ENCODE results near the gene SIRT3. TPM values are rescaled to one million over a fixed set of nuclear protein-coding genes. Genes with fewer than 3 reads are reported as not detected.

SIRT3 gene
- total RNA-seq, 1 donor from 2014 or later: 22.4 TPM

DNA sequence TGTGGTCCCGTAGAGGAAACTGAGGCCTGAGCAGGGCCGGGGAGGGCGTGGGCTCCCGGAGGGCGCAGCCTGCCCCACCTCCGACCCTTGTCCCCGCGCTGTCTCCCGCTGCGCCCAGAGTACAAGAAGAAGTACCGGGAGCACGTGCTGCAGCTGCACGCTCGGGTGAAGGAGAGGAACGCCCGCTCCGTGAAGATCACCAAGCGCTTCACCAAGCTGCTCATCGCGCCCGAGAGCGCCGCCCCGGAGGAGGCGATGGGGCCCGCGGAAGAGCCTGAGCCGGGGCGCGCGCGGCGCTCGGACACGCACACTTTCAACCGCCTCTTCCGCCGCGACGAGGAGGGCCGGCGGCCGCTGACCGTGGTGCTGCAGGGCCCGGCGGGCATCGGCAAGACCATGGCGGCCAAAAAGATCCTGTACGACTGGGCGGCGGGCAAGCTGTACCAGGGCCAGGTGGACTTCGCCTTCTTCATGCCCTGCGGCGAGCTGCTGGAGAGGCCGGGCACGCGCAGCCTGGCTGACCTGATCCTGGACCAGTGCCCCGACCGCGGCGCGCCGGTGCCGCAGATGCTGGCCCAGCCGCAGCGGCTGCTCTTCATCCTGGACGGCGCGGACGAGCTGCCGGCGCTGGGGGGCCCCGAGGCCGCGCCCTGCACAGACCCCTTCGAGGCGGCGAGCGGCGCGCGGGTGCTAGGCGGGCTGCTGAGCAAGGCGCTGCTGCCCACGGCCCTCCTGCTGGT lies 44.0 kb upstream of the SIRT3 start:
- no peaks in the 10 kb centered on the region for H3F3A ChIP-seq (ENCODE audit: low read depth)
- peaks cover 16% of the 10 kb centered on the region for H3K4me1 Mint-ChIP-seq
- no peaks in the 10 kb centered on the region for H3K36me3 Mint-ChIP-seq
- H3K27me3 ChIP-seq: peaks cover 8% of the 10 kb centered on the region
- no peak overlapping the region for H3K4me2 ChIP-seq
- peaks cover 17% of the 10 kb centered on the region for H3K27me3 Mint-ChIP-seq (ENCODE audit: insufficient read depth, low read depth)
- H3K36me3 ChIP-seq: no peaks in the 10 kb centered on the region
- H4K20me1 ChIP-seq (ENCODE audit: low read depth): no peaks in the 10 kb centered on the region
- H3K9me3 Mint-ChIP-seq: peaks cover 7% of the 10 kb centered on the region
- H3K79me2 ChIP-seq (ENCODE audit: low read depth): no peaks in the 10 kb centered on the region
- H3K27ac Mint-ChIP-seq: no peak overlapping the region
- no peak overlapping the region for H3K27ac ChIP-seq
- H3K4me3 Mint-ChIP-seq: no peak overlapping the region
- no peak overlapping the region for H2AFZ ChIP-seq (replicated peaks)
- H3K9ac ChIP-seq: no peak overlapping the region
- DNase-seq (ENCODE audit: low spot score): no peak
- H3K4me3 ChIP-seq: no peak overlapping the region
- TF ChIP-seq, protein P1, sequence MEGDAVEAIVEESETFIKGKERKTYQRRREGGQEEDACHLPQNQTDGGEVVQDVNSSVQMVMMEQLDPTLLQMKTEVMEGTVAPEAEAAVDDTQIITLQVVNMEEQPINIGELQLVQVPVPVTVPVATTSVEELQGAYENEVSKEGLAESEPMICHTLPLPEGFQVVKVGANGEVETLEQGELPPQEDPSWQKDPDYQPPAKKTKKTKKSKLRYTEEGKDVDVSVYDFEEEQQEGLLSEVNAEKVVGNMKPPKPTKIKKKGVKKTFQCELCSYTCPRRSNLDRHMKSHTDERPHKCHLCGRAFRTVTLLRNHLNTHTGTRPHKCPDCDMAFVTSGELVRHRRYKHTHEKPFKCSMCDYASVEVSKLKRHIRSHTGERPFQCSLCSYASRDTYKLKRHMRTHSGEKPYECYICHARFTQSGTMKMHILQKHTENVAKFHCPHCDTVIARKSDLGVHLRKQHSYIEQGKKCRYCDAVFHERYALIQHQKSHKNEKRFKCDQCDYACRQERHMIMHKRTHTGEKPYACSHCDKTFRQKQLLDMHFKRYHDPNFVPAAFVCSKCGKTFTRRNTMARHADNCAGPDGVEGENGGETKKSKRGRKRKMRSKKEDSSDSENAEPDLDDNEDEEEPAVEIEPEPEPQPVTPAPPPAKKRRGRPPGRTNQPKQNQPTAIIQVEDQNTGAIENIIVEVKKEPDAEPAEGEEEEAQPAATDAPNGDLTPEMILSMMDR (IDR thresholded peaks at IDR 0.05): no peak
- TF ChIP-seq EZH2phosphoT487 (IDR thresholded peaks at IDR 0.05) (no peak), EZH2 (IDR thresholded peaks at IDR 0.05) (no peak)
- peaks cover 4% of the 10 kb centered on the region for H3K4me1 ChIP-seq
- no peaks in the 10 kb centered on the region for H3K9me3 ChIP-seq (ENCODE audit: low read depth)

DNA sequence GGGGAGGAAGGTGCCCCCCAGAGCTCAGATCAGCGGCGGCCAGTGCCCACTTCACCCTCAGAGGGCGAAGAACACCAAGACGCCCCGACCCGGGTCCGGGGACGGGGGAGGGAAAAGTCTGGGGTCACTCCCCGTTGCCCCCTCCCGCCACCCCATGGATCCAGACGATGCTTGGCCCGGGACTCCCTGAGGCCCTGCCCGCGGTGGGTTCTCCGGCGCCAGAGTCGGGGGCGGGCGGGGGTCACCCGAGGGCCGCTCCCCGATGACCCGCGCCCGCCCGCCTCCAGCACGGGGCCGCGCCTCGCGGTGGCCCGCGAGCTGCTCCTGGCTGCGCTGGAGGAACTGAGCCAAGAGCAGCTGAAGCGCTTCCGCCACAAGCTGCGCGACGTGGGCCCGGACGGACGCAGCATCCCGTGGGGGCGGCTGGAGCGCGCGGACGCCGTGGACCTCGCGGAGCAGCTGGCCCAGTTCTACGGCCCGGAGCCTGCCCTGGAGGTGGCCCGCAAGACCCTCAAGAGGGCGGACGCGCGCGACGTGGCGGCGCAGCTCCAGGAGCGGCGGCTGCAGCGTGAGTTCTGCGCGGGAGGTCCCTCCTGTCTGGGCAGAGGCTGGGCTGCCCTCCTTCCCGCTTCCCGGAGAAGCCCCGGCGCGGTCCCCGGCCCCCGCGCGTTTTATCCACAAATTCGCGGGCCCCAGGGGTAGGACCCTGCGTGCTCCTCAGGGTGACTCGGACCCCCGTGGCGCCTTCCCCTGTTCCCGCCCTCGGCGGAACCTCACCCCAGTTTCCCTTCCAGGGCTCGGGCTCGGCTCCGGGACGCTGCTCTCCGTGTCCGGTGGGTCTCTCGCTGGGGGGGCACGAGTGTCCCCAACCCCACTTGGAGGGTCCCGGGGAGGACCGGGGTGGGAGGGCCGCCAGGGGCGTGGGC lies 43.2 kb upstream of the SIRT3 start:
- H3K27ac ChIP-seq: no peak overlapping the region
- H4K20me1 ChIP-seq (ENCODE audit: low read depth): no peaks in the 10 kb centered on the region
- TF ChIP-seq, protein P1 (IDR thresholded peaks at IDR 0.05): no peak
- no peak for TF ChIP-seq EZH2 (IDR thresholded peaks at IDR 0.05)
- TF ChIP-seq EZH2phosphoT487 (IDR thresholded peaks at IDR 0.05): no peak
- H2AFZ ChIP-seq (replicated peaks): no peak overlapping the region
- H3K36me3 ChIP-seq: no peaks in the 10 kb centered on the region
- H3K9me3 Mint-ChIP-seq: peaks cover 7% of the 10 kb centered on the region
- H3K4me3 Mint-ChIP-seq: peak overlapping the region; percentile 24
- DNase-seq (ENCODE audit: low spot score): no peak
- no peak overlapping the region for H3K4me3 ChIP-seq
- no peaks in the 10 kb centered on the region for H3F3A ChIP-seq (ENCODE audit: low read depth)
- H3K79me2 ChIP-seq (ENCODE audit: low read depth): no peaks in the 10 kb centered on the region
- H3K27ac Mint-ChIP-seq: no peak overlapping the region
- peaks cover 16% of the 10 kb centered on the region for H3K4me1 Mint-ChIP-seq
- no peak overlapping the region for H3K4me2 ChIP-seq
- no peaks in the 10 kb centered on the region for H3K9me3 ChIP-seq (ENCODE audit: low read depth)
- peaks cover 15% of the 10 kb centered on the region for H3K27me3 Mint-ChIP-seq (ENCODE audit: insufficient read depth, low read depth)
- no peak overlapping the region for H3K9ac ChIP-seq
- peaks cover 4% of the 10 kb centered on the region for H3K4me1 ChIP-seq
- no peaks in the 10 kb centered on the region for H3K36me3 Mint-ChIP-seq
- peaks cover 8% of the 10 kb centered on the region for H3K27me3 ChIP-seq

DNA sequence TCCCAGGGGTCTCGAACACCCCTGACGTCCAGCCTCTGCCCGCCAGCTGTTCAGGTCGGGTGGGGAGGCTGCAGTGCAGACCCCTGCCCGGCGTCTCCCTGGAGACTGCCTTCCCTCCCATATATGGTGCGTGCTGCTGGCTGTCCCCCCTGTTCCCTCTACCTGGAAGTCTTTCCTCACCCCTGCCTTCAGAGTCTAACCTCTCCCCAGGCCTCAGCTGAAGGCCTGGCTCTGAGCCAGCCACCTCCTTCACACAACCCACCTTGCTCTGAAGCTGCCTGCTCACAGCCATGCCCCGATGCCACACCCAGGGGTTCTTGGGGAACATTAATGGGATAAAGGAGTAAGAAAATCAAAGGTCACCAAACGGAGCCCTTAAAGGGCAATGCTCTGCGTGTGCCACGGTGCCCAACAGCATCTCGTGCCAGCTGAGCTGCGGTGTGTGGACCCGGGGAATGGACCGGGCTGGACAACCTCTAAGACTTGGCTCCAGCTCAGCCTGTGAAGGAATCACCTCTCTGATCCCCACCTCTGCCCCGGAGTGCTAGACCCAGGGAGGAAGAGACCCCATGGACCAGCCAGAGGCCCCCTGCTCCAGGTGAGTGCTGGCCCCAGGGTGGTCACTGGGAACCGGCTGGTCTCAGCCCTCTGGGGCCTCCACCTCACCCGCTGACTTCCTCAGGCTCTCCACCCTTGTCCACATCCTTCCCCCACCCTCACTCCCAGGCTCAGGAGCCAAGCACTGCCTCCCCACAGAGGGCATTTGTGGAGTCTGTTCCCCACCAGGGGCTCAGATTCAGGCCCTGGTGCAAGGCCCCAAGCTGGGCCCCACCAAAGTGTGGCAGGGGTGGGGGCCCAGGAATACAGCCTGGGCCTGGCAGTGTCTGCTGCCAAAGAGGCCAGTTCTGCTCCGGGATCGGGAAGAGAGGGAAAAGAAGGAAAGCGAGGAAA lies 42.1 kb upstream of the SIRT3 start, which contains the start of gene NLRP6:
Gene NLRP6, plus strand, starts transcription at position 407 of the 951 bp plus-strand sequence. Its CDS starts 163 bp downstream, at position 570.
- H3K36me3 ChIP-seq: no peaks in the 10 kb centered on the region
- H3K4me2 ChIP-seq: no peak within 1 kb of the TSS
- H4K20me1 ChIP-seq (ENCODE audit: low read depth): no peaks in the 10 kb centered on the region
- no peak within 1 kb of the TSS for H3K27ac ChIP-seq
- TF ChIP-seq EZH2 (IDR thresholded peaks at IDR 0.05) (no peak), EZH2phosphoT487 (IDR thresholded peaks at IDR 0.05) (no peak)
- TF ChIP-seq, protein P1 (IDR thresholded peaks at IDR 0.05): no peak
- no peak within 1 kb of the TSS for H3K9ac ChIP-seq
- H3K4me1 Mint-ChIP-seq: peaks cover 9% of the 10 kb centered on the region
- H3K9me3 Mint-ChIP-seq: peaks cover 5% of the 10 kb centered on the region
- H2AFZ ChIP-seq (replicated peaks): no peak within 1 kb of the TSS
- H3K4me3 ChIP-seq: no peak within 1 kb of the TSS
- H3K36me3 Mint-ChIP-seq: no peaks in the 10 kb centered on the region
- peaks cover 8% of the 10 kb centered on the region for H3K27me3 ChIP-seq
- peak within 1 kb of the TSS; percentile 28 for H3K4me3 Mint-ChIP-seq
- DNase-seq (ENCODE audit: low spot score): no peak
- no peaks in the 10 kb centered on the region for H3K9me3 ChIP-seq (ENCODE audit: low read depth)
- no peaks in the 10 kb centered on the region for H3F3A ChIP-seq (ENCODE audit: low read depth)
- no peaks in the 10 kb centered on the region for H3K4me1 ChIP-seq
- H3K79me2 ChIP-seq (ENCODE audit: low read depth): no peaks in the 10 kb centered on the region
- no peak within 1 kb of the TSS for H3K27ac Mint-ChIP-seq
- H3K27me3 Mint-ChIP-seq (ENCODE audit: insufficient read depth, low read depth): peaks cover 12% of the 10 kb centered on the region

All from neural progenitor cell (in vitro differentiated cells).